ENCODE data around the gene CELF4.

DNA sequence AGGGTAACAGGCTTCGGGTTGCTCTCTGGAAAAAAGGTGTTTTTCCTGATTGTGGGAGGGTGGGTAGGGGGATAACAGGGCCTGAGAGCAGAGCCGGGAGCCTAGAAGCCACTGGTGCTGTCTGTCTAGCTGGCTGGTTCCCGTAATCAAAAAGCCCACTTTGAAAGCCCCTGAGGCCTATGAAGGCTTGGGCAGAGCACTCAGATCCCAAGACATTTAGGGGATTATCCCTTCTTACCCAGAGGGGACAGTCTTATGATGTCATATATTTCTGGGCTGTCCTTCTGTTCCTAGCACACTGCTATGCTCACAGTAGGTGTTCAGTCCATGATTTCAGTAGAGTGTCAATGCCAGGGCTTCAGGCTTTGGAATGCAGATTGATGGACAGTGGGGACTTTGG is 45.1 kb downstream of the CELF4 start:
- TF ChIP-seq CTCF (IDR thresholded peaks at IDR 0.05; ENCODE audit: insufficient read depth, low read length, poor library complexity, severe bottlenecking) = no peak
- no peak for TF ChIP-seq EZH2phosphoT487 (conservative IDR thresholded peaks at IDR 0.05; ENCODE audit: low read length)
